GM20000 (cell line): ENCODE data around the gene PPM1F.

Experiments
- DNase-seq: peaks from one replicate; pipeline ENCODE4 v3.0.0; 2012; ENCODE audit warnings: low spot score
- CTCF ChIP-seq: IDR thresholded peaks from 2 replicates; pipeline ENCODE4 v1.5.1; 2012; ENCODE audit warnings: mild to moderate bottlenecking, control low read depth; ENCODE audit errors: extremely low read depth, missing control alignments

PPM1F gene

GRCh38 chr22:21982338-21982965, 29.8 kb upstream of the PPM1F start, which contains the start of gene TOP3B:
TSS of gene TOP3B (minus strand) at chr22:21982787. CDS start at chr22:21975709, 7,078 bp downstream.
- DNase-seq: peak; percentile 86
- TF ChIP-seq CTCF: no peak

- DNase-seq: no peak
- no peak for TF ChIP-seq CTCF
Observed at GRCh38 chr22:21981874-21982273, 29.2 kb upstream of the PPM1F start.

GRCh38 chr22:21980547-21980946, 27.9 kb upstream of the PPM1F start:
- DNase-seq: no peak
- no peak for TF ChIP-seq CTCF

- no peak for DNase-seq
- TF ChIP-seq CTCF: no peak
Observed at GRCh38 chr22:21978564-21979386, 26.1 kb upstream of the PPM1F start.

GRCh38 chr22:21977814-21978213, 25.2 kb upstream of the PPM1F start:
- no peak for DNase-seq
- TF ChIP-seq CTCF: no peak

- TF ChIP-seq CTCF: no peak
- DNase-seq: no peak
Observed at GRCh38 chr22:21975854-21976345, 23.3 kb upstream of the PPM1F start.

GRCh38 chr22:21975273-21975672, 22.6 kb upstream of the PPM1F start:
- no peak for DNase-seq
- TF ChIP-seq CTCF: no peak
